Measurements from ENCODE around the gene ANKRD63.

Gene ANKRD63

GRCh38 chr15:40295877-40296560, 13.2 kb upstream of the ANKRD63 start:
- peak; percentile 43 for DNase-seq (ENCODE audit: low spot score)

GRCh38 chr15:40295297-40295696, 12.4 kb upstream of the ANKRD63 start:
- no peak for DNase-seq (ENCODE audit: low spot score)

GRCh38 chr15:40293905-40294895, 11.3 kb upstream of the ANKRD63 start:
- peak; percentile 68 for DNase-seq (ENCODE audit: low spot score)

- DNase-seq (ENCODE audit: low spot score) = no peak
These were observed 10.1 kb upstream of the ANKRD63 start for GRCh38 chr15:40293006-40293405.

GRCh38 chr15:40292246-40292645, 9.4 kb upstream of the ANKRD63 start:
- no peak for DNase-seq (ENCODE audit: low spot score)

- no peak for DNase-seq (ENCODE audit: low spot score)
These were observed 8.2 kb upstream of the ANKRD63 start for GRCh38 chr15:40290918-40291574.

- no peak for DNase-seq (ENCODE audit: low spot score)
These were observed 7.7 kb upstream of the ANKRD63 start for GRCh38 chr15:40290545-40290917.

GRCh38 chr15:40289140-40289775, 6.4 kb upstream of the ANKRD63 start:
- DNase-seq (ENCODE audit: low spot score) = no peak

GRCh38 chr15:40287968-40288367, 5.1 kb upstream of the ANKRD63 start:
- DNase-seq (ENCODE audit: low spot score) = no peak

GRCh38 chr15:40287505-40287904, 4.6 kb upstream of the ANKRD63 start:
- no peak for DNase-seq (ENCODE audit: low spot score)

- no peak for DNase-seq (ENCODE audit: low spot score)
These were observed 3.9 kb upstream of the ANKRD63 start for GRCh38 chr15:40286794-40287193.

GRCh38 chr15:40286061-40286532, 3.2 kb upstream of the ANKRD63 start:
- DNase-seq (ENCODE audit: low spot score) = no peak

- DNase-seq (ENCODE audit: low spot score) = no peak
These were observed 2.7 kb upstream of the ANKRD63 start for GRCh38 chr15:40285554-40286011.

GRCh38 chr15:40285151-40285550, 2.3 kb upstream of the ANKRD63 start:
- no peak for DNase-seq (ENCODE audit: low spot score)

- no peak for DNase-seq (ENCODE audit: low spot score)
These were observed 894 bp upstream of the ANKRD63 start for GRCh38 chr15:40283615-40284300.

GRCh38 chr15:40282147-40282868, 556 bp downstream of the ANKRD63 start:
- DNase-seq (ENCODE audit: low spot score) = no peak

- no peak for DNase-seq (ENCODE audit: low spot score)
These were observed 1.1 kb downstream of the ANKRD63 start for GRCh38 chr15:40281801-40282146.

GRCh38 chr15:40281057-40281800, 1.6 kb downstream of the ANKRD63 start:
- no peak for DNase-seq (ENCODE audit: low spot score)

- DNase-seq (ENCODE audit: low spot score) = no peak
These were observed 2.4 kb downstream of the ANKRD63 start for GRCh38 chr15:40280260-40281056.

Measured in Ammon's horn (tissue), 1 donor.